ENCODE results near the gene IQCF5. TPM values are rescaled to one million over a fixed set of nuclear protein-coding genes. Genes with fewer than 3 reads are reported as not detected.
"Not testable (repeated sequence)": the region's sequence is repeated elsewhere in the genome, so short reads cannot be mapped to it uniquely, and the experiment has no call there.

Gene IQCF5
- not detected for total RNA-seq
- long read RNA-seq, result 0 reads

GRCh38 chr3:51875501-51875900 lies at the start of gene IQCF5:
IQCF5 (minus strand) TSS chr3:51875601; CDS start chr3:51875531, 70 bp downstream.
- Histone ChIP-seq H3K4me1 (no peaks in the 10 kb centered on the region), H3K9me3 (no peaks in the 10 kb centered on the region)

GRCh38 chr3:51921081-51921578 lies 45.7 kb upstream of the IQCF5 start:
- no peaks in the 10 kb centered on the region for H3K9me3 ChIP-seq
- intact Hi-C loops (cut with DNase I), result no loop called here
- TF ChIP-seq CTCF (IDR thresholded peaks at IDR 0.05), result no peak
- DNase-seq (no peak), ATAC-seq (no peak)
- H3K27ac ChIP-seq, result no peak overlapping the region
- no peak overlapping the region for H3K4me3 ChIP-seq
- no peaks in the 10 kb centered on the region for H3K4me1 ChIP-seq
- no peaks in the 10 kb centered on the region for H3K36me3 ChIP-seq
- H3K27me3 ChIP-seq (ENCODE audit: low read depth), result no peaks in the 10 kb centered on the region

More at GRCh38 chr3:51875501-51875900, at the start of gene IQCF5:
- ATAC-seq (no peak), DNase-seq (no peak)
- no peak within 1 kb of the TSS for H3K4me3 ChIP-seq
- intact Hi-C loops (cut with DNase I), result no loop called here
- H3K27me3 ChIP-seq (ENCODE audit: low read depth), result peaks cover 6% of the 10 kb centered on the region
- H3K36me3 ChIP-seq, result no peaks in the 10 kb centered on the region
- H3K27ac ChIP-seq, result no peak within 1 kb of the TSS
- TF ChIP-seq CTCF (IDR thresholded peaks at IDR 0.05), result no peak

DNA sequence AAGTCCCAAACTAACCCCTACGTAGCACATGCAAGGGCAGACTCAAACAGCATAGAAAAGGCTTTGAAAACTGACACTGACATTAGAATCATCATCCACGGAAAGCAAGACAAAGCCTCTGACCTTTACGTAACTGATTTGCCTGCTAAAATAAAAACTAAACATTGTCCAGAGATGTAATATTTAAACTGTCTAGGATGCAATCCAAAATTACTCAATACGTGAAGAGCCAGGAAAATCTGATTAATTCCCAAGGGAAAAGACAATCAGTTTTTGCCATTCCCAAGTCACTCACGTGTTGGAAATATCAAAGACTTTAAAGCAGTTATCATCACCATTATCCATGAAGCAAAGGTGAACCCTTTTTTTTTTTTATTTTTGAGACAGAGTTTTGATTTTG lies 41.0 kb upstream of the IQCF5 start:
- no peak for TF ChIP-seq CTCF (IDR thresholded peaks at IDR 0.05)
- H3K9me3 ChIP-seq, result no peaks in the 10 kb centered on the region
- H3K4me3 ChIP-seq, result no peak overlapping the region
- intact Hi-C loops (cut with DNase I), result no loop called here
- ATAC-seq, result no peak
- no peaks in the 10 kb centered on the region for H3K36me3 ChIP-seq
- H3K27ac ChIP-seq, result no peak overlapping the region
- no peaks in the 10 kb centered on the region for H3K4me1 ChIP-seq
- no peaks in the 10 kb centered on the region for H3K27me3 ChIP-seq (ENCODE audit: low read depth)
- DNase-seq, result no peak

DNA sequence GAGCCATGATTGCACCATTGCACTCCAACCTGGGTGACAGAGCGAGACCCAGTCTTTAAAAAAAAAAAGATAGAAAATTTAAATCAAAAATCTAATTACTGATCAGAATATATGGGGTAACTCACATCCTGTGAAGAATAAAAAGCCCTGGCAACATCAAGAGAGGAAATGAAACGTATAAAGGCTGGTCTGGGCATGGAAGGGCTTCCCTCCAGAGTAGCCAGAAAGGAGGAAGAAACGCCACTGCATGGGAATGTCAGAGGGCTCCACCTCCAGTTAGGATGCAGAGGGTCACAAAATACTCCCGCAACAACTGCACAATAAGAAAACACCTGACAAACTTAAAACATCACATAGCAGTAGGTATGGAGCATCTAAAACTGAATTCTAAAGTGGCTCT lies 32.6 kb upstream of the IQCF5 start:
- Histone ChIP-seq H3K4me3 (no peak overlapping the region), H3K27me3 (ENCODE audit: low read depth) (no peaks in the 10 kb centered on the region), H3K4me1 (no peaks in the 10 kb centered on the region), H3K27ac (no peak overlapping the region), H3K9me3 (no peaks in the 10 kb centered on the region), H3K36me3 (no peaks in the 10 kb centered on the region)
- DNase-seq, result no peak
- intact Hi-C loops (cut with DNase I), result no loop called here
- TF ChIP-seq CTCF (IDR thresholded peaks at IDR 0.05), result no peak
- ATAC-seq, result no peak

- no peaks in the 10 kb centered on the region for H3K4me1 ChIP-seq
- H3K27ac ChIP-seq, result no peak overlapping the region
- no peak for DNase-seq
- H3K36me3 ChIP-seq, result no peaks in the 10 kb centered on the region
- H3K4me3 ChIP-seq, result no peak overlapping the region
- no peaks in the 10 kb centered on the region for H3K9me3 ChIP-seq
- no peaks in the 10 kb centered on the region for H3K27me3 ChIP-seq (ENCODE audit: low read depth)
- ATAC-seq, result no peak
- intact Hi-C loops (cut with DNase I), result no loop called here
- no peak for TF ChIP-seq CTCF (IDR thresholded peaks at IDR 0.05)
These were observed 28.8 kb upstream of the IQCF5 start for GRCh38 chr3:51904034-51904823.

- H3K27me3 ChIP-seq (ENCODE audit: low read depth); H3K36me3 ChIP-seq; DNase-seq; H3K4me1 ChIP-seq; intact Hi-C loops (cut with DNase I); ATAC-seq; H3K4me3 ChIP-seq; H3K27ac ChIP-seq; H3K9me3 ChIP-seq: not testable (repeated sequence)
These were observed 27.0 kb upstream of the IQCF5 start for GRCh38 chr3:51902361-51902760.

GRCh38 chr3:51900043-51900442 lies 24.6 kb upstream of the IQCF5 start:
- not testable (repeated sequence) for H3K36me3 ChIP-seq, ATAC-seq, DNase-seq

More at GRCh38 chr3:51900043-51900442, 24.6 kb upstream of the IQCF5 start:
- intact Hi-C loops (cut with DNase I); H3K4me3 ChIP-seq; H3K27me3 ChIP-seq (ENCODE audit: low read depth); H3K4me1 ChIP-seq; H3K27ac ChIP-seq; H3K9me3 ChIP-seq: not testable (repeated sequence)
